HG03135 (cell line): Measurements from ENCODE around the gene IZUMO3.
"Not testable (repeated sequence)": the region's sequence is repeated elsewhere in the genome, so short reads cannot be mapped to it uniquely, and the experiment has no call there.

ENCODE experiments used
- ATAC-seq: cut with Tn5 transposase; IDR thresholded peaks from one replicate; pipeline ENCODE4 v1.9.1; 2021; ENCODE audit warnings: mild to moderate bottlenecking, moderate library complexity; ENCODE audit not compliant: unreplicated experiment

IZUMO3 gene

GRCh38 chr9:24545847-24546522, at the start of gene IZUMO3:
IZUMO3 (minus strand) TSS chr9:24545897; CDS start chr9:24545649, 248 bp downstream.
- no peak for ATAC-seq

- no peak for ATAC-seq
Measured at GRCh38 chr9:24594234-24594850, 48.6 kb upstream of the IZUMO3 start.

- ATAC-seq: no peak
Measured at GRCh38 chr9:24590432-24590831, 44.7 kb upstream of the IZUMO3 start.

- no peak for ATAC-seq
Measured at GRCh38 chr9:24587883-24588282, 42.2 kb upstream of the IZUMO3 start.

- no peak for ATAC-seq
Measured at GRCh38 chr9:24582146-24583126, 36.7 kb upstream of the IZUMO3 start.

- not testable (repeated sequence) for ATAC-seq
Measured at GRCh38 chr9:24580005-24580404, 34.3 kb upstream of the IZUMO3 start.

GRCh38 chr9:24572406-24572805, 26.7 kb upstream of the IZUMO3 start:
- ATAC-seq: no peak

- ATAC-seq: no peak
Measured at GRCh38 chr9:24561957-24562356, 16.3 kb upstream of the IZUMO3 start.

GRCh38 chr9:24553183-24553552, 7.5 kb upstream of the IZUMO3 start:
- no peak for ATAC-seq

GRCh38 chr9:24552526-24553182, 7.0 kb upstream of the IZUMO3 start:
- ATAC-seq: no peak

- ATAC-seq: no peak
Measured at GRCh38 chr9:24545285-24545684, 412 bp downstream of the IZUMO3 start.

GRCh38 chr9:24518545-24518944, 27.2 kb downstream of the IZUMO3 start:
- ATAC-seq: no peak

GRCh38 chr9:24516463-24516862, 29.2 kb downstream of the IZUMO3 start:
- no peak for ATAC-seq

- ATAC-seq: no peak
Measured at GRCh38 chr9:24509850-24510249, 35.8 kb downstream of the IZUMO3 start.

- ATAC-seq: no peak
Measured at GRCh38 chr9:24504521-24504920, 41.2 kb downstream of the IZUMO3 start.

- ATAC-seq: no peak
Measured at GRCh38 chr9:24502206-24502937, 43.3 kb downstream of the IZUMO3 start.

GRCh38 chr9:24500761-24501160, 44.9 kb downstream of the IZUMO3 start:
- ATAC-seq: no peak

GRCh38 chr9:24498632-24499031, 47.1 kb downstream of the IZUMO3 start:
- no peak for ATAC-seq

- ATAC-seq: no peak
Measured at GRCh38 chr9:24497671-24498070, 48.0 kb downstream of the IZUMO3 start.
